Measurements from ENCODE around the gene KCNE4. TPM values are rescaled to one million over a fixed set of nuclear protein-coding genes. Genes with fewer than 3 reads are reported as not detected.

Gene KCNE4
- total RNA-seq, 4 donors from 2014 or later, result 1.9 to 16.6 (median 10.3) TPM

DNA sequence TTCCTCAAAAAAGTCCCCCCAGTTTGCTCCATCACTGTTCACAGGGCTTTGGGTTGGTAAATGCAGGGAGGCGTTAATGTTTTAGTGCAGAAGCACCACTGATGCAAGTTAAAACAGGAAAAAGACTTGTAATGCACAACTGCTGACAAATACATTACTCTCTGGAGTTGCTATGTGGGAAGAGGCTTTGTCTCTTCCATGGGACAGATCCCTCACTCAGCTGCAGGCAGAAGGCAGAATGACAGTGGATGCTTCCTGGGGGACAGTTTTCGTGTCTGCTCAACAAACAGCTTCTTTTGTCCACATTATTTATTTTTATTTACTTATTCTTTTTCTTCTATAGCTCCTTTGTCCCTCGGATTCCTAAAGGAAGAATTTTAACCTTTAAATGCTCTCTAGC is 22.7 kb upstream of the KCNE4 start:
- DNase-seq (ENCODE audit: low spot score) (no peak), ATAC-seq (ENCODE audit: low FRiP score) (no peak)
- TF ChIP-seq, protein P1, sequence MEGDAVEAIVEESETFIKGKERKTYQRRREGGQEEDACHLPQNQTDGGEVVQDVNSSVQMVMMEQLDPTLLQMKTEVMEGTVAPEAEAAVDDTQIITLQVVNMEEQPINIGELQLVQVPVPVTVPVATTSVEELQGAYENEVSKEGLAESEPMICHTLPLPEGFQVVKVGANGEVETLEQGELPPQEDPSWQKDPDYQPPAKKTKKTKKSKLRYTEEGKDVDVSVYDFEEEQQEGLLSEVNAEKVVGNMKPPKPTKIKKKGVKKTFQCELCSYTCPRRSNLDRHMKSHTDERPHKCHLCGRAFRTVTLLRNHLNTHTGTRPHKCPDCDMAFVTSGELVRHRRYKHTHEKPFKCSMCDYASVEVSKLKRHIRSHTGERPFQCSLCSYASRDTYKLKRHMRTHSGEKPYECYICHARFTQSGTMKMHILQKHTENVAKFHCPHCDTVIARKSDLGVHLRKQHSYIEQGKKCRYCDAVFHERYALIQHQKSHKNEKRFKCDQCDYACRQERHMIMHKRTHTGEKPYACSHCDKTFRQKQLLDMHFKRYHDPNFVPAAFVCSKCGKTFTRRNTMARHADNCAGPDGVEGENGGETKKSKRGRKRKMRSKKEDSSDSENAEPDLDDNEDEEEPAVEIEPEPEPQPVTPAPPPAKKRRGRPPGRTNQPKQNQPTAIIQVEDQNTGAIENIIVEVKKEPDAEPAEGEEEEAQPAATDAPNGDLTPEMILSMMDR (IDR thresholded peaks at IDR 0.05), result no peak

DNA sequence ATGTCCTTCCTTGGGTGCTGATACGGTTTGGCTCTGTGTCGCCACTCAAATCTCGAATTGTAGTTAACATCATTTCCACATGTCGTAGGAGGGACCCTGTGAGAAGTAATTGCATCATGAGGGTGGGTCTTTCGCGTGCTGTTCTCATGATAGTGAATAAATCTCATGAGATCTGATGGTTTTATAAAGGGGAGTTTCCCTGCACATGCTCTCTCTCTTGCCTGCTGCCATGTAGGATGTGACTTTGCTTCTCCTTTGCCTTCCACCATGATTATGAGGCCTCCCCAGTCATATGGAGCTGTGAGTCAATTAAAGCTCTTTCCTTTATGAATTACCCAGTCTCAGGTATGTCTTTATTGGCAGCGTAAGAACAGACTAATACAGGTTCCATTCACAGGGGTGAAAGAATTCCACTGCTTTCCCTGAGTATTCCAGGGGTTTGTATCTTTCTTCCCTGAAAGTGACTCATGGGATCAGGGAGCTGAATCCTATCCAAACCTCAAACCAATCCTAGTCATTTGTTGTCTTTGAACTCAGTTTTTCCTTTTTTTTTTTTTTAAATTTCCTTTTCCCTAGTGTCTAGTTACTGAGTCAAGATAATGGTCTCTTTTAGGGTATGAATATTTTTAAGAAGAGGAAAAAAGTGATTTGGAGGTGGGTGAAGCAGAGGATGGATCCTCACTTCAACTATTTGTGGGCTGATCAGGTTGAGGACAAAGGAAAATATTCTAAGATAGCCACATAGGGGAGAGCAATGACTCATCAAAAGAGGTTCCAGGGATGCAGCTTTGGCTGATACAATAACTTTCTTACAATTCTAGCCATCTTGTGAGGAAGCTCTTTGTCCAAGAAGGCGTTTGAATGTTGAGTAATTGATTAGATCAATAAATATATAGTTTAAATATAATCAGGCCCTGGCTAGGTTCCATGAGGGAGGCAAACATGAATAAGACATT is 19.5 kb upstream of the KCNE4 start:
- DNase-seq (ENCODE audit: low spot score), result no peak
- TF ChIP-seq, protein P1 (IDR thresholded peaks at IDR 0.05), result no peak
- ATAC-seq (ENCODE audit: low FRiP score), result no peak

DNA sequence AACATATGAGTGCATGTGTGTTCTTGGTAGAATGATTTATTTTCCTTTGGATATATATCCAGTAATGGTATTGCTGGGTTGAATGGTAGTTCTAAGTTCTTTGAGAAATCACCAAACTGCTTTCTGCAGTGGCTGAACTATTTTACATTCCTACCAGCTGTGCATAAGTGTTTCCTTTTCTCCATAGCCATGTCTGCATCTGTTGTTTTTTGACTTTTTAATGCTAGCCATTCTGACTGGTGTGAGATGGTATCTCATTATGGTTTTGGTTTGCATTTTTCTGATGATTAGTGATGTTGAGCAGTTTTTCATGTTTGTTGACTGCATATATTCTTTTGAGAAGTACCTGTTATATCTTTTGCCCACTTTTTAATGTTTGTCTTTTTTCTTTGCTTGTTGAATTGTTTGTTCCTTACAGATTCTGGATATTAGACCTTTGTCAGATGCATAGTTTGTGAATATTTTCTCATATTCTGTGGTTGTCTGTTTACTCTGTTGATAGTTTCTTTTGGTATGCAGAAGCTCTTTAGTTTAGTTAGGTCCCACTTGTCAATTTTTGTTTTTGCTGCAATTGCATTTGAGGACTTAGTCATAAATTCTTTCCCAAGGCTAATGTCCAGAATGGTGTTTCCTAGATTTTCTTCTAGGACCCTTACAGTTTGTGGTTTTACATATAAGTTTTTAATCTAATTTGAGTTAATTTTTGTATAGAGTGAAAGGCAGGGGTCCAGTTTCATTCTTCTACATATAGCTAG is 17.6 kb upstream of the KCNE4 start:
- ATAC-seq (ENCODE audit: low FRiP score), result no peak
- DNase-seq (ENCODE audit: low spot score), result no peak

DNA sequence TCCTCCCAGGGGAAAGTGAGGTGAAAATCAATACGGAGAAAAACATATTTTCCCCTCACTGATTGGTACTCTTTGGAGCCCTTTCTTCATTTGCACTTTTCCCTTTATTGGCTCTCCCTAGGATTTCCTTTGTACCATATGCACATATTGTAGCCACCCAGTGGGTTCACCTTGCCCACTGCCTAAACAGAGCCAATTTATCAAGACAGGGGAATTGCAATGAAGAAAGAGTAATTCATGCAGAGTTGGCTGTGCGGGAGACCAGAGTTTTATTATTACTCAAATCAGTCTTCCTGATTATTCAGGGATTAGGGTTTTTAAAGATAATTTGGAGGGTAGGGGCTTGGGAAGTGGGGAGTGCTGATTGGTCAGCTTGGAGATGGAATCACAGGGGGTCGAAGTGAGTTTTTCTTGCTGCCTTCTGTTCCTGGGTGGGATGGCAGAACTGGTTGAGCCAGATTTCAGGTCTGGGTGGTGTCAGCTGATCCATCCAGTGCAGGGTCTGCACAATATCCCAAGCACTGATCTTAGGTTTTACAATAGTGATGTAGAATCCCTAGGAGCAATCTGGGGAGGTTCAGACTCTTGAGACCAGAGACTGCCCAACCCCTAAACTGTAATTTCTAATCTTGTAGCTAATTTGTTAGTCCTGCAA is 15.1 kb upstream of the KCNE4 start:
- ATAC-seq (ENCODE audit: low FRiP score), result no peak
- TF ChIP-seq, protein P1 (IDR thresholded peaks at IDR 0.05), result no peak
- no peak for DNase-seq (ENCODE audit: low spot score)

More for the DNA sequence above, 17.6 kb upstream of the KCNE4 start:
- TF ChIP-seq, protein P1 (IDR thresholded peaks at IDR 0.05), result no peak

DNA sequence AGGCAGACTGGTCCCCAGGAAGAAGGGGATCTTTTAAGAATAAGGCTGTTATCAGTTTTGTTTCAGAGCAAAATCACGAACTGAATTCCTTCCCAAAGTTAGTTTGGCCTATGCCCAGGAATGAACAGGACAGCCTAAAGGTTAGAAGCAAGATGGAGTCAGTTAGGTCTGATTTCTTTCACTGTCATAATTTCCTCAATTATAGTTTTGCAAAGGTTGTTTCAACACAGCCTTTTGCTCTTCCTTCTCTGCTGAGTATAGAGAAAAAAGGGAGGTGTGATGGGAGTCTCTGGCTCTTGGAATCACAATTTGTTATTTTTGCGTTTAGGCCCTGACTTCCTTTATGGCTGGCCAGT is 14.6 kb upstream of the KCNE4 start:
- TF ChIP-seq, protein P1 (IDR thresholded peaks at IDR 0.05), result no peak
- no peak for DNase-seq (ENCODE audit: low spot score)
- no peak for ATAC-seq (ENCODE audit: low FRiP score)

DNA sequence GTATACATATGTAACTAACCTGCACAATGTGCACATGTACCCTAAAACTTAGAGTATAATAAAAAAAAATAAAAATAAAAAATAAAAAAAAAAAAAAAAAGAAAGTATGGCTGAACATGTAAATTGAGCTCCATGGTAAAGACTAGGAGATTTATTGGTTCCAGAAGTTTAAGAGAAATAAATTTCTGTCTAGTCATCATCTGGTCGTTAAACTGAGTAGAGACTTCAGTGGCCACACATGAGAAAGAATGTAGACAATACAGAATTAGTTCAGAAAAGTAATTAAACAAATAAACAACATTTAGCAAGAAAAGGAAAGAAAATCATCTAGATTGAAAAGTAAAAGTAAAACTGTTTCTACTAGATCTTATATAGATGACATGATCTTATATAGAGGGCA is 12.4 kb upstream of the KCNE4 start:
- DNase-seq (ENCODE audit: low spot score), result no peak
- TF ChIP-seq, protein P1 (IDR thresholded peaks at IDR 0.05), result no peak
- no peak for ATAC-seq (ENCODE audit: low FRiP score)
